GM12878 (cell line): ENCODE measurements around the gene CADPS.

Source experiments
- CTCF ChIP-seq, 3 experiments: IDR thresholded peaks in 2 of 3; conservative IDR thresholded peaks in 1 of 3; 2 replicates each; pipeline ENCODE4 v1.5.1; 2011; ENCODE audit warnings: low read depth in 3 of 3, low read length in 3 of 3, mild to moderate bottlenecking in 3 of 3, control low read depth in 2 of 3, moderate library complexity in 2 of 3, inconsistent platforms in 1 of 3, mixed read lengths in 1 of 3; ENCODE audit not compliant: control insufficient read depth in 2 of 3, insufficient read depth in 1 of 3; ENCODE audit errors: extremely low read depth in 1 of 3
- GABPA ChIP-seq: IDR thresholded peaks from 2 replicates; pipeline ENCODE4 v1.6.1; 2014; ENCODE audit warnings: antibody characterized with exemption, low read depth, mild to moderate bottlenecking, inconsistent platforms
- JUNB ChIP-seq: IDR thresholded peaks from 2 replicates; pipeline ENCODE4 v1.6.1; 2016; ENCODE audit warnings: antibody characterized with exemption, mild to moderate bottlenecking
- USF1 ChIP-seq: IDR thresholded peaks from 2 replicates; pipeline ENCODE4 v1.6.1; 2011; ENCODE audit warnings: borderline replicate concordance, low read depth, mild to moderate bottlenecking, moderate library complexity, mixed read lengths, low read length; ENCODE audit not compliant: insufficient read depth; ENCODE audit errors: extremely low read length
- ZNF592 ChIP-seq: fragments of 450-650 bp; IDR thresholded peaks from 2 replicates; pipeline ENCODE4 v1.6.1; 2017; ENCODE audit warnings: mild to moderate bottlenecking, moderate library complexity

DNA sequence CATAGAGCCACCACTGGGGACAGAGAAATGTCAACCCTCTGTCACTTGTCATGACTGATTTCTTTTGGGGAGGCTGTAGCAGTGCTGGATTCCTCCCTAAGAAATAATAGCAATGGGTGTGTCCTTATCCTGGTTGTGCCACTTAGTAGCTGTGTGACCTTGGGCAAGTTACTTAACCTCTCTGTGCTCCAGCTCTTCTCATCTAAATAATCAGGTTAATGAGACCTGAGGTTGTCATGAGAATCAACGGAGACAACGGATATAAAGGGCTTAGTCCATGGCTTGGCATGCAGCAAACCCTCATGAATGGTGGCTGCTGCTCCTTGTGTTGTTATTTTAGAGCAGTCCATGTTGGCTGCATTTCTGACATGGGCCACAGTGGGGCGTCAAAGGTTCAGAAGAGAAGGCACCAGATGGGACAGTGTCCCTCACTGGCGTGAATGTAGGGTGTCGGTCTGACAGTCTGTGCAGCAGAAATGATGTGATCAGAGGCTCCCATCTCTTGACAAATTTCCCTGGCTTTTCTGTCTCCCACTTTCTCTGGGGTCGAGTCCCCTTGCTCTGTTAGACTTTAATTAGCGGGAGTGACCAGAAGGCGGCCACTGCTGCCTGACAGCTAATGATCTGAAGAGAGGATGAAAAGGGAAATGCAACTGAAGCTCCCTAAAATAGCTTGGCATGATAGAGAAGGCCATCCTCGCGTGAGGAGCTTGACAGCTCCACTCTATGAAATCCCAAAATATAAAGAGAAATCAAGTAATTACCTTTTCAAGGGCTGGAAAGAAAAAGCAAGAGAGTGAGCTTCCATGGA, 209.4 kb downstream of the CADPS start:
- peak; percentile 65 to 67 (median 66) for TF ChIP-seq CTCF (IDR thresholded peaks at IDR 0.05 in 2 of 3, conservative IDR thresholded peaks at IDR 0.05 in 1 of 3; ENCODE audit: control insufficient read depth in 2 of 3, extremely low read depth in 1 of 3, insufficient read depth in 1 of 3, low read depth in 3 of 3, low read length in 3 of 3)
- TF ChIP-seq USF1, result no peak
- TF ChIP-seq GABPA, result no peak
- TF ChIP-seq ZNF592, result no peak
- no peak for TF ChIP-seq JUNB
